Body of pancreas (tissue), 4 donors: ENCODE results near the gene OR11A1. TPM values are rescaled to one million over a fixed set of nuclear protein-coding genes. Genes with fewer than 3 reads are reported as not detected.

Experiments used
- ATAC-seq: fragments of 150-250 bp; one replicate; pipeline ENCODE4 v1.9.1; 2016
- DNase-seq, 4 donors: peaks; one replicate each; pipeline ENCODE4 v3.0.0-alpha.2; 2019
- H3K27ac ChIP-seq, 4 donors: fragments of 200-600 bp; sonication (generic); 1 replicate in 3 of 4; 2 replicates in 1 of 4; pipeline versions ENCODE4 v1.5.1 to v1.6.1; 2016 to 2019; ENCODE audit warnings: mild to moderate bottlenecking in 1 of 4, mixed read lengths in 1 of 4, moderate library complexity in 1 of 4
- H3K27me3 ChIP-seq, 2 donors: fragments of 200-600 bp; sonication (generic); one replicate each; pipeline ENCODE4 v1.6.0; 2016; ENCODE audit warnings: mild to moderate bottlenecking in 1 of 2
- H3K36me3 ChIP-seq, 2 donors: fragments of 200-600 bp; sonication (generic); replicated peaks in 1 of 2; 2 replicates each; pipeline ENCODE4 v1.5.1; 2016; ENCODE audit warnings: low read depth in 2 of 2; ENCODE audit not compliant: insufficient read depth in 1 of 2
- H3K4me1 ChIP-seq: fragments of 200-600 bp; sonication (generic); one replicate; pipeline ENCODE4 v1.6.0; 2016
- H3K4me3 ChIP-seq, 2 donors: fragments of 200-600 bp; sonication (generic); 1 replicate in 1 of 2; 2 replicates in 1 of 2; pipeline ENCODE4 v1.5.1; 2016 to 2019
- H3K9me3 ChIP-seq, 3 donors: fragments of 200-600 bp; sonication (generic); 1 replicate in 2 of 3; 2 replicates in 1 of 3; pipeline ENCODE4 v1.5.1; 2016
- POLR2A ChIP-seq, 3 donors: fragments of 450-650 bp; IDR thresholded peaks; one replicate each; pipeline ENCODE4 v1.6.1; 2016; ENCODE audit warnings: antibody characterized with exemption in 3 of 3, mild to moderate bottlenecking in 2 of 3
- WGBS, 2 donors: methylation state at CpG; one replicate each; pipeline ENCODE4 v1.1.5; 2017; 5-methylcytosine and 5-hydroxymethylcytosine counted together
- intact Hi-C: fragments of 100-400 bp; cut with DNase I; formaldehyde crosslinking; loops from one replicate; pipeline ENCODE4 v1.15.1; 2023
- total RNA-seq, 2 donors: library from RNA; depleted of rRNA; stranded (reverse); fragments of >200 nt; gene quantifications; one replicate each; pipeline ENCODE4 v1.1.0, GENCODE V29; 2016
- TF ChIP-seq, protein P1 (sequence below), 7 experiments: fragments of 450-650 bp in 4 of 7; fragments of 200-600 bp in 3 of 7; sonication (generic) in 3 of 7; IDR thresholded peaks; one replicate each; pipeline ENCODE4 v1.5.1; 2016 to 2019; ENCODE audit warnings: antibody characterized with exemption in 7 of 7

Gene OR11A1, protein sequence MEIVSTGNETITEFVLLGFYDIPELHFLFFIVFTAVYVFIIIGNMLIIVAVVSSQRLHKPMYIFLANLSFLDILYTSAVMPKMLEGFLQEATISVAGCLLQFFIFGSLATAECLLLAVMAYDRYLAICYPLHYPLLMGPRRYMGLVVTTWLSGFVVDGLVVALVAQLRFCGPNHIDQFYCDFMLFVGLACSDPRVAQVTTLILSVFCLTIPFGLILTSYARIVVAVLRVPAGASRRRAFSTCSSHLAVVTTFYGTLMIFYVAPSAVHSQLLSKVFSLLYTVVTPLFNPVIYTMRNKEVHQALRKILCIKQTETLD
- not detected for total RNA-seq

GRCh38 chr6:29456971-29457370, at the start of gene OR11A1, which contains the start of gene OR2H1:
Gene OR11A1, minus strand, starts transcription at chr6:29457071. Its CDS starts 29,430 bp downstream, at chr6:29427641.
Gene OR2H1, plus strand, starts transcription at chr6:29457155. Its CDS starts 4,615 bp downstream, at chr6:29461770.
- Histone ChIP-seq H3K4me3 (no peak within 1 kb of the TSS), H3K4me1 (peaks cover 7% of the 10 kb centered on the region), H3K36me3 (no peaks in the 10 kb centered on the region), H3K27me3 (no peaks in the 10 kb centered on the region), H3K27ac (no peak within 1 kb of the TSS), H3K9me3 (no peaks in the 10 kb centered on the region)
- 35 to 51% methylated on average over 2 of the region's 2 CpGs for WGBS, 2 donors
- intact Hi-C loops, result no loop called here
- ATAC-seq (no peak), DNase-seq (no peak)
- TF ChIP-seq, protein P1, sequence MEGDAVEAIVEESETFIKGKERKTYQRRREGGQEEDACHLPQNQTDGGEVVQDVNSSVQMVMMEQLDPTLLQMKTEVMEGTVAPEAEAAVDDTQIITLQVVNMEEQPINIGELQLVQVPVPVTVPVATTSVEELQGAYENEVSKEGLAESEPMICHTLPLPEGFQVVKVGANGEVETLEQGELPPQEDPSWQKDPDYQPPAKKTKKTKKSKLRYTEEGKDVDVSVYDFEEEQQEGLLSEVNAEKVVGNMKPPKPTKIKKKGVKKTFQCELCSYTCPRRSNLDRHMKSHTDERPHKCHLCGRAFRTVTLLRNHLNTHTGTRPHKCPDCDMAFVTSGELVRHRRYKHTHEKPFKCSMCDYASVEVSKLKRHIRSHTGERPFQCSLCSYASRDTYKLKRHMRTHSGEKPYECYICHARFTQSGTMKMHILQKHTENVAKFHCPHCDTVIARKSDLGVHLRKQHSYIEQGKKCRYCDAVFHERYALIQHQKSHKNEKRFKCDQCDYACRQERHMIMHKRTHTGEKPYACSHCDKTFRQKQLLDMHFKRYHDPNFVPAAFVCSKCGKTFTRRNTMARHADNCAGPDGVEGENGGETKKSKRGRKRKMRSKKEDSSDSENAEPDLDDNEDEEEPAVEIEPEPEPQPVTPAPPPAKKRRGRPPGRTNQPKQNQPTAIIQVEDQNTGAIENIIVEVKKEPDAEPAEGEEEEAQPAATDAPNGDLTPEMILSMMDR (IDR thresholded peaks at IDR 0.05), result no peak
- no peak for TF ChIP-seq POLR2A (IDR thresholded peaks at IDR 0.05)

GRCh38 chr6:29506446-29507067, 49.7 kb upstream of the OR11A1 start:
- 79 to 87% methylated on average over 10 to 11 of the region's 11 CpGs for WGBS, 2 donors
- Histone ChIP-seq H3K4me1 (no peaks in the 10 kb centered on the region), H3K27ac (no peak overlapping the region), H3K27me3 (no peaks in the 10 kb centered on the region), H3K4me3 (no peak overlapping the region), H3K36me3 (no peaks in the 10 kb centered on the region), H3K9me3 (no peaks in the 10 kb centered on the region)
- DNase-seq (no peak), ATAC-seq (no peak)
- intact Hi-C loops, result no loop called here
- TF ChIP-seq, protein P1 (IDR thresholded peaks at IDR 0.05), result no peak
- no peak for TF ChIP-seq POLR2A (IDR thresholded peaks at IDR 0.05)

DNA sequence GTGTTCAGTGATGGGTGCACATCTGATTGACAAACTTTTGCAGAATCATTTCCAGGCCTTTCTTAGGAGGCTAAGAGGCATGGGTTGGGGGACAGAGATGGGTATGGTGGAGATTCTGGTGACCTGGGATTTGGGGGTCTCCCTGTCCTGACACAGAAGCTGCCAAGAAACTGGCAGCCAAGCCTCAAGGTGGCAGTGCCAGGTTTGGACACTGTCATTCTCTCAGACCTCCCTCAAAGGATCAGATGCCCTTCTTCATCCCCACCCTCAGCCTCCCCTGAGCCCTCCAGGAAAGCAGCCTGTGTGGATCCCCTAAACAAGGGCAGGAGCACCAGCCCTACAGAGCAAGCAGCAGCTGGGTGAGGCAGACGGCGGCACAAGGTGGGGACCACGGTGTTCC, 48.9 kb upstream of the OR11A1 start:
- intact Hi-C loops, result no loop called here
- TF ChIP-seq, protein P1 (IDR thresholded peaks at IDR 0.05), result no peak
- TF ChIP-seq POLR2A (IDR thresholded peaks at IDR 0.05), result no peak
- no peaks in the 10 kb centered on the region for H3K4me1 ChIP-seq
- no peak overlapping the region for H3K27ac ChIP-seq
- ATAC-seq, result no peak
- H3K36me3 ChIP-seq, result no peaks in the 10 kb centered on the region
- no peaks in the 10 kb centered on the region for H3K27me3 ChIP-seq
- WGBS, 2 donors, result 89 to 96% methylated on average over 3 of the region's 3 CpGs
- no peak for DNase-seq
- no peaks in the 10 kb centered on the region for H3K9me3 ChIP-seq
- no peak overlapping the region for H3K4me3 ChIP-seq

- Histone ChIP-seq H3K27ac (no peak overlapping the region), H3K4me1 (no peaks in the 10 kb centered on the region), H3K27me3 (no peaks in the 10 kb centered on the region), H3K36me3 (no peaks in the 10 kb centered on the region), H3K4me3 (no peak overlapping the region), H3K9me3 (no peaks in the 10 kb centered on the region)
- TF ChIP-seq, protein P1 (IDR thresholded peaks at IDR 0.05), result no peak
- TF ChIP-seq POLR2A (IDR thresholded peaks at IDR 0.05), result no peak
- intact Hi-C loops, result no loop called here
- ATAC-seq, result no peak
- 13 to 15% methylated on average over 2 of the region's 2 CpGs for WGBS, 2 donors
- peak in 3 of 4 donors; percentile 27 to 67 (median 53) for DNase-seq
Measured at GRCh38 chr6:29504961-29505360, 48.1 kb upstream of the OR11A1 start.
